ENCODE results near the gene C2orf81. TPM values are rescaled to one million over a fixed set of nuclear protein-coding genes. Genes with fewer than 3 reads are reported as not detected.

The C2orf81 gene
- total RNA-seq, 1 donor from 2014 or later, result 6.0 TPM

DNA sequence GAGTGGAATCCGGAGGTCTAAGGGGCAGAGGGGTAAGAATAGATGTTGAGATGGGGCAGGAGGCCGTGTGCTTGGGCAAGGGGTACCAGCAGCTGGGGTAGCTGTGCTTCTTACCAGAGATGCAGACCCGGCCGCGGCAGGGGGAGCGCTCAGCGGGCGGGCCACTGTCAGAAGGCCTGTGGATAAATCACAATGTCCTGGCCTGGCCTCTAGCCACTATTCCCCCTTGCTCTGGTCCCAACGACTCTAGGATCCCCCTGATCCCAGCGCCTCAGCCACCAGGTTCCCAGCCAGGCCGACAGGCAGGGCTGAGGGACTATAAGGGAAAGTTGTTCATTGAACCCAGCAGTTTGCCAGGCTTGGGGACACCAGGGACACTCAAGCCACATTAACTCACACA is 9.1 kb upstream of the C2orf81 start:
- no peaks in the 10 kb centered on the region for H3K4me1 Mint-ChIP-seq
- TF ChIP-seq, protein P1, sequence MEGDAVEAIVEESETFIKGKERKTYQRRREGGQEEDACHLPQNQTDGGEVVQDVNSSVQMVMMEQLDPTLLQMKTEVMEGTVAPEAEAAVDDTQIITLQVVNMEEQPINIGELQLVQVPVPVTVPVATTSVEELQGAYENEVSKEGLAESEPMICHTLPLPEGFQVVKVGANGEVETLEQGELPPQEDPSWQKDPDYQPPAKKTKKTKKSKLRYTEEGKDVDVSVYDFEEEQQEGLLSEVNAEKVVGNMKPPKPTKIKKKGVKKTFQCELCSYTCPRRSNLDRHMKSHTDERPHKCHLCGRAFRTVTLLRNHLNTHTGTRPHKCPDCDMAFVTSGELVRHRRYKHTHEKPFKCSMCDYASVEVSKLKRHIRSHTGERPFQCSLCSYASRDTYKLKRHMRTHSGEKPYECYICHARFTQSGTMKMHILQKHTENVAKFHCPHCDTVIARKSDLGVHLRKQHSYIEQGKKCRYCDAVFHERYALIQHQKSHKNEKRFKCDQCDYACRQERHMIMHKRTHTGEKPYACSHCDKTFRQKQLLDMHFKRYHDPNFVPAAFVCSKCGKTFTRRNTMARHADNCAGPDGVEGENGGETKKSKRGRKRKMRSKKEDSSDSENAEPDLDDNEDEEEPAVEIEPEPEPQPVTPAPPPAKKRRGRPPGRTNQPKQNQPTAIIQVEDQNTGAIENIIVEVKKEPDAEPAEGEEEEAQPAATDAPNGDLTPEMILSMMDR (IDR thresholded peaks at IDR 0.05; ENCODE audit: unreplicated experiment), result no peak
- no peak overlapping the region for H3K4me3 Mint-ChIP-seq
- H3K9me3 Mint-ChIP-seq, result no peaks in the 10 kb centered on the region
- H3K27ac Mint-ChIP-seq, result no peak overlapping the region
- H3K27me3 Mint-ChIP-seq (ENCODE audit: low read depth), result no peaks in the 10 kb centered on the region
- DNase-seq (ENCODE audit: low spot score in 2 of 2, unreplicated experiment in 2 of 2), result no peak
- peaks cover 30% of the 10 kb centered on the region for H3K36me3 Mint-ChIP-seq

DNA sequence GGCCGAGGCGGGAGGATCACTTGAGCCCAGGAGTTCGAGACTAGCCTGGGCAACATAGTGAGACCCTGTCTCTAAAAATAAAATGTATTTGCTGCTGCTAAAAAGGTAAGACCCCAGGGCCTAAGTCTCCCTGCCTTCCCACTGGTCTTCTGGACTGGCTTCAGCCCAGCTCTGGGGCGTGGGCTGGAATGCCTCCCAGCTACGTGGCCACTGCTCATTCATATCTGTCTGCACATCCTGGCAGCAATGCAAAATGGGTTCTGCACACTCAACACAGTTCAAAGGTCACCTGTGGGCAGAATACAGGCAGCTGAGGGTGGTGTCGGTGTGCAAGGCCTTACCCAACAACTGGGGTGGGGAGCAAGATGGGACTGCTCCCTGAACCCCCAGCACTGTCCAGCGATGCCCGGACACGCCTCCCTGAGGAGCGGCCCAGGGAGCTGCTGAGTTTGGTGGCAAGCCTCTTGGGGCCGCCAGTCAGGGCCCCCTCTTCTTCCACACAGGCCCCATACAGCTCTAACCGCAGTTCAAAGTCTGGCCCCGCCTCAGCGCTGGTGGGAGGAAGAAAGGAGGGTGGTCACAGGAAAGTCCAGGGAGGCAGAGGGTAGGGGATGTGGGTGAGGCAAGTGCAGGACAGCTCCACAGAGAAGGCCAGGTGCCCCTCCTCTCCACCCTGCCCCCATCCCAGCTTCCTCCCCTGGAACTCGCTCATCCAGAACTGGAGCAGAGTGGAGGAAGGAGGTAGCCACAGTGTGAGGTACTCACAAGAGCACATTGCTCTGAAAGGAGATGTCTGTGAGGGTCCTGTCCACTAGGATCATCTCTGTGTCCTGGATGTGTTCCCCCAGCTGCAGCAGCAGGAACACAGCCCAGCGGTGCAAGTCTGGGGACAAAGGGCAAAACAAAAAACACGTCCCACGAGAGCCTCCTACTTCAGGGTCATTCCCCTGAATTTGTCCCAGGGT is 8.3 kb upstream of the C2orf81 start:
- H3K9me3 Mint-ChIP-seq, result no peaks in the 10 kb centered on the region
- peaks cover 30% of the 10 kb centered on the region for H3K36me3 Mint-ChIP-seq
- H3K4me3 Mint-ChIP-seq, result no peak overlapping the region
- H3K4me1 Mint-ChIP-seq, result no peaks in the 10 kb centered on the region
- DNase-seq (ENCODE audit: low spot score in 2 of 2, unreplicated experiment in 2 of 2), result no peak
- TF ChIP-seq, protein P1 (IDR thresholded peaks at IDR 0.05; ENCODE audit: unreplicated experiment), result no peak
- no peak overlapping the region for H3K27ac Mint-ChIP-seq
- no peaks in the 10 kb centered on the region for H3K27me3 Mint-ChIP-seq (ENCODE audit: low read depth)

DNA sequence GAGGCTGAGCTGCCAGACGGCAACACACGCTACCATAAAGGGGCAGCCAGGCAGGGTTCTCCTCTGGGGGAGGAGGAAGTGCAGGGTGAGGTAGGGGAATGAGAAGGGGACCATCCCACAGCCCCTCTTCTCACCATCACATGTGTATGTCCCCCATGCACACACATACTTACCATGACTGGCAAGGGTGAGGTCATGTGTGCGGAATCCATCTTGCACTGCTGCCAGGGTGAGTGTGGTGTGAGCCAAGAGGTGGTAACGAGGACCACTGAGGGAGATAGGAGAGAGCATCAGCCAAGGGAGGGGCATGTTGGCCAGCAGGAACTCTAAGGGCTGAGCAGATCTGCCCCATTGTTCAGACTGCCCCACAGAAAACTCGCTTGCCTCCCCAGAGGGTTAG is 7.3 kb upstream of the C2orf81 start:
- Mint-ChIP-seq H3K27ac (no peak overlapping the region), H3K27me3 (ENCODE audit: low read depth) (no peaks in the 10 kb centered on the region), H3K36me3 (peaks cover 29% of the 10 kb centered on the region), H3K9me3 (no peaks in the 10 kb centered on the region), H3K4me3 (no peak overlapping the region), H3K4me1 (no peaks in the 10 kb centered on the region)
- no peak for DNase-seq (ENCODE audit: low spot score in 2 of 2, unreplicated experiment in 2 of 2)
- TF ChIP-seq, protein P1 (IDR thresholded peaks at IDR 0.05; ENCODE audit: unreplicated experiment), result no peak

DNA sequence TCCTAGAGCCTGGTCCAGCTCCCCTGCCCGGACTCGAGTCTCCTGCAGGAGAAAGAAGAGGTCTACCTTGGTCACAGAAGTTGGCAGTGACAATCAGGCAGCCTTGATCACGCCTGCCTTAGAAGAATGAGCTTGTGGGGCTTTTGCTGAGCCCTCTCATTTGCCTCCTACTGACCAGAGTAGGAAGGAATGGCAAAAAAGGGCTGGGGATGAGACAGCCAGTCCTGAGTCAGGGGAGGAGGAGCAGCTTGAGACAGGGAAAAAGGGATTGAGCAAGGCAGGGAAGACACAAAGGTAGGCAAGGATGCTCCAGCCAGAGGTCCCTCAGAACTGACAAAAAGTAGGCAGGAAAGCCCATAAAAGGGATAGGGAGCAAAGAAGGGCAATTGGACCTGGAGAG is 6.1 kb upstream of the C2orf81 start:
- H3K4me1 Mint-ChIP-seq, result no peaks in the 10 kb centered on the region
- H3K9me3 Mint-ChIP-seq, result no peaks in the 10 kb centered on the region
- no peak overlapping the region for H3K4me3 Mint-ChIP-seq
- H3K27me3 Mint-ChIP-seq (ENCODE audit: low read depth), result no peaks in the 10 kb centered on the region
- no peak overlapping the region for H3K27ac Mint-ChIP-seq
- peaks cover 27% of the 10 kb centered on the region for H3K36me3 Mint-ChIP-seq
- DNase-seq (ENCODE audit: low spot score in 2 of 2, unreplicated experiment in 2 of 2), result no peak
- TF ChIP-seq, protein P1 (IDR thresholded peaks at IDR 0.05; ENCODE audit: unreplicated experiment), result no peak

DNA sequence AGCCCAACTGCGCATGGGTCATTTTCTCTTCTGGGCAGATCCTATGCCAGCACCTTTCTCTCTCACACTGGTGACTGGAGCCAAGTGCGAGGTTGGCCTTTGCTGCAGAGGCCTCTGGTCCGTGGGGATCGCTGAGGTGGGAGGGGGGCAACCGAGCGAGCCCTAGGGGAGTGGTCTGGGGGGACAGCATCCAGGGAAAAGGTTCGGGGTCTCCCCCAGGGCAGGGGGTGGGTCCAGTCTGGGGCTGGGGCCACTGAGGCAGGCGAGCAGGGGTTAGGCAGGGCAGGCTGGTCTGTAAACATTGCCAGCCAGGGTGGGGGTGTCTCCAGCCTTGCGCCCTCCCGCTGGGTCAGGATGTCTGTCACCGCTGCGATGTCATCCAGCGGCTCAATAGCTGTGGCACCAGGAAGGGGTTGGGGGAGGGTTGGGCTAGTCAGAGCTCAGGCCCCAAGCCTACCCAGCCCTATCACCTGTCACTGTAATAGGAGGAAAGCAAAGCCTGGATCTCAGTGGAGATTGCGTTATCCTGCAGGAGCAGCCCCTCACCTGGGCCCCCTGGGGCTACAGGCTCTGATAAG is 4.9 kb upstream of the C2orf81 start:
- TF ChIP-seq, protein P1 (IDR thresholded peaks at IDR 0.05; ENCODE audit: unreplicated experiment), result no peak
- no peaks in the 10 kb centered on the region for H3K9me3 Mint-ChIP-seq
- no peak overlapping the region for H3K4me3 Mint-ChIP-seq
- peaks cover 22% of the 10 kb centered on the region for H3K36me3 Mint-ChIP-seq
- H3K4me1 Mint-ChIP-seq, result peaks cover 3% of the 10 kb centered on the region
- no peak for DNase-seq (ENCODE audit: low spot score in 2 of 2, unreplicated experiment in 2 of 2)
- no peak overlapping the region for H3K27ac Mint-ChIP-seq
- H3K27me3 Mint-ChIP-seq (ENCODE audit: low read depth), result no peaks in the 10 kb centered on the region

Measured in mesothelial cell of epicardium (in vitro differentiated cells).